HT1080 (cell line): ENCODE data around the gene KIT. TPM values are rescaled to one million over a fixed set of nuclear protein-coding genes. Genes with fewer than 3 reads are reported as not detected.
"Not testable (repeated sequence)": the region's sequence is repeated elsewhere in the genome, so short reads cannot be mapped to it uniquely, and the experiment has no call there.

ENCODE experiments used
- DNase-seq: peaks from one replicate; pipeline ENCODE4 v3.0.0-alpha.2; 2015; ENCODE audit warnings: low read depth
- polyA plus RNA-seq, 2 experiments: library from polyadenylated mRNA; depleted of rRNA; stranded (reverse); fragments of >200 nt; gene quantifications; 2 replicates each; pipeline ENCODE4 v1.2.3, GENCODE V29; 2015
- total RNA-seq: library from RNA; depleted of rRNA; stranded (reverse); fragments of >200 nt; shearing (Covaris generic); gene quantifications from 2 replicates; pipeline ENCODE4 v1.2.3, GENCODE V29; 2014; rRNA removed

Gene KIT
- total RNA-seq, result under 0.01 and 0.21 TPM in 2 replicates
- 0.78 and 1.4 TPM in 2 replicates for polyA plus RNA-seq (2015; cell fraction: cytosol; rRNA removed)
- polyA plus RNA-seq (2015; cell fraction: nucleus; rRNA removed), result 3.3 and 3.9 TPM in 2 replicates

DNA sequence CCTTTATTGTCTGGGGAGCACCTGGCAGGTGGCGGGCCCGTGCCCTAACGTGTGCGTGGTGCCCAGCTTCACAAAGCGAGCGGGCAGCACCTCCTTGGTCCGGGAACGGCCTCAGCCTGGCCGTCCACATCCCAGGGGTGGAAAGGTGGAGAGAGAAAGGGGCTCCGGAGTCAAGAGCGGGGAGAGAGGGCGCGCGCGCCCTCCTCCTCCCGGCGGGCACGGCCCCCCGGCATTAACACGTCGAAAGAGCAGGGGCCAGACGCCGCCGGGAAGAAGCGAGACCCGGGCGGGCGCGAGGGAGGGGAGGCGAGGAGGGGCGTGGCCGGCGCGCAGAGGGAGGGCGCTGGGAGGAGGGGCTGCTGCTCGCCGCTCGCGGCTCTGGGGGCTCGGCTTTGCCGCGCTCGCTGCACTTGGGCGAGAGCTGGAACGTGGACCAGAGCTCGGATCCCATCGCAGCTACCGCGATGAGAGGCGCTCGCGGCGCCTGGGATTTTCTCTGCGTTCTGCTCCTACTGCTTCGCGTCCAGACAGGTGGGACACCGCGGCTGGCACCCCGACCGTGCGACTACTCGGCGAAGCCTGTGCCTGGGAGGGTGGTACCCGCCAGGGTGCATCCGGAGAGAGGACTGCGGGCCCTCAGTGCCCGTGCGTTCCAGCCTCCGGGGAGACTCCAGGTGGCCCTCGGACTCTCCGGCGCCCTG lies at the start of gene KIT:
Gene KIT (plus strand): TSS at position 407 of the 701 bp plus-strand sequence. CDS start 58 bp downstream, at position 465.
- DNase-seq, result no peak

DNA sequence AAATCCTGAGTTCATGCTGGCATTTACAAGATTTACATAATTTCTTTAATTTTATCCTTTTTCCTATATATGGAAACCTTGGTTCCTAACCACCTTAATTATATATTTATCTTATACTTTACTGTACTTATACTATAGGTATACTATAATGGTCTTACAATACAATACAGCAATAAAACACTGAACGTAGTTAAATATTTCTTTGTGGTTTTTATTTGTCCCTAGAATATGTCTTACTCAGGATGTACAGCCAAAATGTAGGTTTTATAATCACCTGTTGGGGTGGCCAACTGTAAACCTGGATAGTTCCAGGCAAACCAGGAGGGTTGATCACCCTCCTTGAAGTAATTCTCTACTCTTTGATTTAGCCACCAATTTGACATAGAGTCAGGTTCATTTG lies 48.4 kb upstream of the KIT start:
- DNase-seq, result no peak

DNA sequence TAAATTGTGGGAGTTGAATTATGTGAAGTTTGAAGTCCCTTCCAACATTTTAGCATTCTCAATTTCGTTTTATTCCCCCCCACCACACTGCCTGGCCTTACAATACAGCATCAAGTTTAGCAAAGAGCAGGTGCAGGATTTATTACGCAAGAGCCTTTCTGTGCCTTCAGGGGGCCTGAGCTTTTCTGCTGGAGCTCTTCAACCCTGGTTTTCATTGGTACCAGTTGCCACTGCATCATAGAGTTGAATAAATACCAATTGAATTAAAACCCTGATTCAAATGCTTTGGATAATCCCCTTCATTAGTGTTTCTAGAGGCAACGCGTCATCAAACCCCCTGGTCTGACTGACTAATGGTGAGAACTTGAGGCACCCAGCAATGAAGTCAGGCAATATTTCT lies 43.6 kb upstream of the KIT start:
- DNase-seq, result no peak

DNA sequence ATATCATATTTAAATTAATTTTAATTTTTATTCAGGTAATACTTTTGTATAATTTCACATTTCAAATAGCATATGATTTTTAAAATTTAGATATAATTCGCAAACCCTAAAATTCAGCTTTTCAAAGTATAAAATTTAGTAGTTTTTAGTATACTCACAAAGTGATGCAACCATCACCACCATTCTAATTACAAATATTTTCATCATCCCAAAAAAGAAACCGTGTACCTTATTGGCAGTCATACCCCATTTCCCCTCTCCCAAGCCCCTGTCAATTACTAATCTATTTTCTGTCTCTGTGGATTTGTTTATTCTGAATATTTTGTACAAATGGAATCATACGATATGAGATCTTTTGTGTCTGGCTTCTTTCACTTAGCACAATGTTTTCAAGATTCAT lies 37.0 kb upstream of the KIT start:
- no peak for DNase-seq

DNA sequence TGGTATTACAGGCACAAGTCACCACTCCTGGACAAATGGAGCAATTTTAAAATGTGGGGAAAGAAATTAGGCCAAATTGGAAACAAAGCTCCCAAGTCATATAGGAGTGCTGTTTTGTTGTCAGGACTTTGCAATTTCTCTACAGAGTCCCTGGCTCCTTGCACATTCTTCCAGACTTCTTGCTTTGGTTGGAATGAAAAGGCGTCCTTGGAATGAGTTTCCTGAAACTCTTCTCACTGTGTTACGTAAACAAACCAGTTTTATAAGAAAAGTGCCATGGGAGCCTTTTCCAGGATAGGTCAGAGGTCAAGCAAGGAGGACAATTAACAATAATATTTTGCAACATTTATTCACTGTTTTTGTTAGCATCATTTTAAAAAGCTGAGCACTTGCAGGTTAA lies 32.4 kb upstream of the KIT start:
- DNase-seq, result no peak

DNA sequence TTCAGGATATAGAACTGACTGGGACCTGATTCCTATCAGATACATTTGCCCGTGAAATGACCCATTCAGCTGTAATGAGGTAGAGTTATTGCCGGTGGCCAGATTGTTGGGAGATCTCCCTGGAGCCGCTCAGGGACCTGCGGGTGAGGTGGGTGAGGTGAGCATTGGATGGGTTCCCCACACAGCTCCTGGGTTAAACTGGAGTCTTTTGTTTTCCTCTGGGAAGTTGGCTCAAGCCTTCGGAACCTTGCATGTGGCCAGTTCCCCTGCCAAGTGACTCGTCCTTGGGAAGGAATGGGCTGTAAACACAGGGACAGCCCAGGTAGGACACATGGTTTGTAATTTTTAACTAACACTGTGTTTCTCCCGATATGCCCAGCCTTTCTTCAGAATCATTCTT lies 31.6 kb upstream of the KIT start:
- no peak for DNase-seq

DNA sequence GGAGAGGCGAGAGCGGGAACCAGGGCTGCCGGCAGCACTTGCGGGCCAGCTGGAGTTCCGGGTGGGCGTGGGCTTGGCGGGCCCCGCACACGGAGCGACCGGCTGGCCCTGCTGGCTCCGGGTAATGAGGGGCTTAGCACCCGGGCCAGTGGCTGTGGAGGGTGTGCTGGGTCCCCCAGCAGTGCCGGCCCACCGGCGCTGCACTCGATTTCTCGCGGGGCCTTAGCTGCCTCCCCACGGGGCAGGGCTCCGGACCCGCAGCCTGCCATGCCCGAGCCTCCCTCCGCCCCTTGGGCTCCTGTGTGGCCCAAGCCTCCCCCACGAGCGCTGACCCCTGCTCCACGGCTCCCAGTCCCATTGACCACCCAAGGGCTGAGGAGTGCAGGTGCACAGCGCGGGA lies 25.2 kb upstream of the KIT start:
- DNase-seq, result no peak

DNA sequence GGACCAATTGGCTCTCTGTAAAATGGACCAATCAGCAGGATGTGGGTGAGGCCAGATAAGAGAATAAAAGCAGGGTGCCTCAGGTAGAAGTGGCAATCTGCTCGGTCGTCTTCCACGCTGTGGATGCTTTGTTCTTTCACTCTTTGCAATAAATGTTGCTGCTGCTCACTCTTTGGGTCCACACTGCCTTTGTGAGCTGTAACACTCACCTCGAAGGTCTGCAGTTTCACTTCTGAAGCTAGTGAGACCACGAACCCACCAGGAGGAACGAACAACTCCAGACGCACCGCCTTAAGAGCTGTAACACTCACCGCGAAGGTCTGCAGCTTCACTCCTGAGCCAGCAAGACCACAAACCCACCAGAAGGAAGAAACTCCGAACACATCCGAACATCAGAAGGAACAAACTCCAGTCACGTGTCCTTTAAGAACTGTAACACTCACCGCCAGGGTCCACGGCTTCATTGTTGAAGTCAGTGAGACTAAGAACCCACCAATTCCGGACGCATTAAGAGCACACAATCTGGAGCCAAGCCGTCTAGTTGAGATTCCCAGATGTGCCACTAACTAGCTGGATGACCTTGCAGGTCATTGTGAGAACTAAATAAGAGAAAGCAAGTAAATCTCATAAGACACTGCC lies 24.5 kb upstream of the KIT start:
- not testable (repeated sequence) for DNase-seq

DNA sequence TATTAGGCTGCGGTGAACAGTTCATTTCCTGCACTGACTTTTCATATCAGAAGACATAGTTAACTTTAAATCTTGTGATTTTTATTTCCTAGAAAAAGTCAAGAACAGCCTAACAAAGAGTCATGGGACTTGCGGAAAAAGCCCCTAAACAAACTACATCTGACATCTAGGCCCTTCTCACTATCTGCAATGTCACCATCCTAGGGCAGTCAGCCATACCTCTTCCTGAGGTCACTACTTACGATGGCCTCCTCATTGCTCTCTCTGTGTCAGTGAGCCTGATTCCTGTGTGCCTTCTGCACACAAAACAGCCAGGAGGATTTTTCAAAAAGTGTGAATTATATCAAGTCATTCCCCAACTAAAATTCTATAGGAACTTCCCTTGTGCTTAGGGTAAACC lies 22.4 kb upstream of the KIT start:
- DNase-seq, result no peak

DNA sequence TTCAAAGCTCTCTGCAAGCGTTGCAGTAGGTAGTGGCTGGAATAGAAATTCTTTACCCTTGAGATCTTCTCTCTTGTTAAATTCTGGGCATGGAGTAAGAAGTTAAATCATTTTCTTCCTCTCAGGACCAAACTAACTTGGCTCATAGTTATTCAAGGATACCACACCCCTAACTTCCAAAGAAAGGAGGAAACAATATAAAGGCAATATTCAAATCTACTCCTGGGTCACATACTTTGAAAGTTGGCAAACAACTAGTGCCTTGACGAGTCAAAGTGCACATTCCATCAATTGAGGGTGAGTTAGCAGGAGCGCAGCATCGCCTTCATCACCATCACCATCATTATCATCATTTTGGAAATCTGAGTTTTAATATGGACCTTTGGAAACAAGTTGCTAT lies 20.4 kb upstream of the KIT start:
- no peak for DNase-seq

DNA sequence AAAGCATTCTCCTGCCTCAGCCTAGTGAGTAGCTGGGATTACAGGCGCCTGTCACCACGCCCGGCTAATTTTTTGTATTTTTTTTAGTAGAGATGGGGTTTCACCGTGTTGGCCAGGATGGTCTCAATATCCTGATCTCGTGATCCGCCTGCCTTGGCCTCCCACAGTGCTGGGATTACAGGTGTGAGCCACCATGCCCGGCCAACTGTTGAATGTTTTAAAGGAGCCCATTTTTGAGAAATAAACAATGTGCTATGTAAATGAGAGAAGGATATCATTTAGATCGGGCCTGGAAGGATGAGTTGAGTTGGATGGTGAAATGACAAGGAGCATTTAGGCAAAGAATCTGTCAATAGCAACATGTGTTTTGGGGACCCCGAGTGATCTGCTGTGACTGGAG lies 16.7 kb upstream of the KIT start:
- not testable (repeated sequence) for DNase-seq

DNA sequence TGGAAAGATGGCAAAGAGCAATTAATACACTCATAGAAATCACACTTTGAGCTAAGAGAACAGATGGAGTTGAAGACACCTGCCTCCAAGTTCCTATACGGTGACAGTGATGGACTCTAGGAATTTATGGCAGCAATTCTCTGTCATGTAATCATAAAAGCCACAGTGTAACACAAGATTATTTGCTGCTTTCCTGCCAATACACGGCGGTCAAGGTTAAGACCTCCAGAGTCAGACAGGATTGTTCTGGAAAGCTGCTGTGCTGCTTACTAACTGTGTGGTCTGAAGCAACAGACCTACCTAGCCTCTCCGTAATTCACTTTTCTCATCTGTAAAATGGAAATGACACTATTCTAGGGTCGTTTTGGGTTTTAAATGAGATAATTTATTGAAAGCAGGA lies 14.6 kb upstream of the KIT start:
- DNase-seq, result no peak

DNA sequence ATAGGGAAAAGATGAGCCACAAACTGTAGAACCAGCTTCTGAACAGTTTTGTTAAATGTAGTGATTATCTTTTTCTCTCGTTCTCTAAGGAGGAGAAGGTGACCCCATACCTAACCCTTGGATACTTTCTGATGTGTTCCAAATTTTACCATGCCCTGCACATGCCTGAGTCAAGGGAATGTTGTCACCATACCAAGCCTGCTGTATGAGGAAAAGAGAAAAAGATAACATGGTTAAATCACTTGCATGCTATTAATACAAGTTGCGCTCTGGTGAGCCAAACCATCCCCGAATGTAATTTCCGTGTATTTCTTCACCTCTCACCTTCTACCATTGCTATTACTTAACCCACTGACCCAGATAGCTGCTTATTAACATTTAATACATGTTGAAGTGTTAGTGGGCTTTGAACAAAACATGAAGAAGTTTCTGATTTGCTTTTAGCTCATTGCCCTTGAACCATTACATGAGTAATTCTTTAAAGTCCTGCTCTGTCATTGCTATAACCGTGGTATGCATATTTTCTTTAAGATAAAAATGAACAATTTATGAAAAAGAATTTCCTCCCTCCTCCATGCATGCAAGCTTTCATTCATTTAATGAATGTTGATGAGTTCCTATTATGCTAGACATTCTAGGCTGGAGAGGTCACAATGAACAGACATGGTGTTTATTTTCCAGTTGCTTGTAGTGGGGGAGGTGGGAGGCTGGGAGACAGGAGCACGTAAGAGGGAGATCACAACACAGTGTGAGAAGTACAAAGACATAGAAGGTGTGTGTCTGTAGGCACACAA lies 13.6 kb upstream of the KIT start:
- no peak for DNase-seq

DNA sequence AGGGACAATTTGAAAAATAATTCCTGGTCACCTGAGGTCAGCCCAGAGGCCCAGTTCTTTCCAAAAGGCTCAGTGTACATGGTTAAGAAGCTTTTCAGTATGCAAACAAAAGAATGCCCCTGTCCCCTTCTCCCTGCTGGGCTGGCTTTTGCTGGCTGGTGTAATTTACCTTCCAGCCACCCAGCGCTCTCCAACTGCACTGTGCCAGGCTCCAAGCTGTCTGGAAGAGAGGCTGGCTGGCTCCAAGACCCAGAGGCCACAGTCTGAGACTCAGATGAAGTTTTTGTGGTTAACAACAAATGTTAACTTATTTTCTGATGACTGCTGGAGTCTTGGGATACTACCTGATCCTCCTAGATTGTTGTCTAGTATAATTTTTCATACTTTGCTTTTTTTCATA lies 11.9 kb upstream of the KIT start:
- no peak for DNase-seq

DNA sequence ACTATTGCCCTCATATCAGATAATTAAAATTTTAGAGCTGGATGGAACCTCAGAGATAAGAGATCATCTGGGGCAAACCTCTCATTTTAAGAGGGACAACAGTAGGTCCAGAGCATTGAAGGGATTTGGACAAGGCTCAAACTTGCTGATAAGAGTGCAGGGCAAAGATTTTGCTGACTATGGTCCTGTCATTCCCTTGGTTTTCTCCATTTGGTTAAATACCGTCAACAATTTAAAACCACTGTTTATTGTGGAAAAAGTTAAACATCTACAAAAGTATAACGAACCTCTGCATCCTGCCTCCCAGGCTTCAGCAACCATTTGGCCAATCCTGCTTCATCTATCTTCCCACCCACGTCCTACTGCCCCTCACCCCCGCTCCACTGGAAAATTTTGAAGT lies 10.7 kb upstream of the KIT start:
- DNase-seq, result no peak

DNA sequence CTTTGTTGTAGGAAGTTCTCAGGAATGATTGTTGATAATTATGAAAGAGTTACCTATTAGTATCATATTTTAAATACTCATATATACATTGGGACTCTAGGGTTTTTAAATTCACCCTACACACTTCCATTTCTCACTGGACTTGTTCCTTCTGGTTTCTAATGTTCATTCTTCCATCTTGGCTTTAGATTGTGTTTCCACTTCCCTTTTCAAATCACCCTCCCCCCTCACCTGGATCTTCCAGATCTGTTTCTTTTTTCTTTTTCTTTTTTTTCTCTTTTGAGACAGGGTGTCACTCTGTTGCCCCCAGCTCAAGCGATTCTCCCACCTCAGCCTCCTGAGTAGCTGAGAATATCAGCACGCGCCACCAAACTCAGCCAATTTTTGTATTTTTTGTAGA lies 6.7 kb upstream of the KIT start:
- DNase-seq, result no peak

DNA sequence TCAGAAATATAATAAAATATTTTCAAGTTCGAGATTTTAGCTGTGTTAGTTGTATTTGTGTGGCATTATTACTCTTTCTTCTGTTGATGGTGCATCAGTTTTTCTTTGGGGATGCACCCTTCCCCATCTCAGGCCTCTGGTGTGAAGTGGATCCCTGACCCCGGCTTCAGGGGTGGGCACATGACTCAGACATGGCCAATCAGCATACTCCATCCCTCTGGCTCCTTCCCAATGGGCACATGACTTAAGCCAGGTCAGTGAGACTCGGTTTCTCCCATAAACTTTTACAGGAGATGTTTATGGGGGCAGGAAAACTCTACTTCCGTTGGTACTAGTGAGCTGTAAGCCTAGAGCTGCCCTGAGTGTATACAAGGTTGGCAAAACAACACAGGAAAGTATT lies 3.0 kb upstream of the KIT start:
- DNase-seq, result no peak

DNA sequence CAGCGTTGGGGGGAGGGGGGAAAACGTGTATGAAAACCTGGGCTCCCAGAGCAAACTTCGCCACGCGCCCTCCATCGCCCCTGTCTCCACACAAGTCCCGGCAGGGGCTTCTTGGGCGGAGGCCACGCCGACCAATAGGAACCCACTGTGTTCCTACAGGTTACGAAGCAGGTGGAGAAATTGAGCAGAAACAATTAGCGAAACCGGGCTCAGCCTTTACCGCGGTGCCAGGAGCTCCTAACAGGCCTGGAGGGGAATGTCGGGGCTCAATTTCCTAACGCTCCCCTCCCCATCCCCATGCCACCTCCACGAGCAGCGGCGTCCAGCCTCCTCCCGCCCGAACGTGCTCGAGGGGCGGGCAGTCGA lies 589 bp upstream of the KIT start:
- DNase-seq, result no peak

DNA sequence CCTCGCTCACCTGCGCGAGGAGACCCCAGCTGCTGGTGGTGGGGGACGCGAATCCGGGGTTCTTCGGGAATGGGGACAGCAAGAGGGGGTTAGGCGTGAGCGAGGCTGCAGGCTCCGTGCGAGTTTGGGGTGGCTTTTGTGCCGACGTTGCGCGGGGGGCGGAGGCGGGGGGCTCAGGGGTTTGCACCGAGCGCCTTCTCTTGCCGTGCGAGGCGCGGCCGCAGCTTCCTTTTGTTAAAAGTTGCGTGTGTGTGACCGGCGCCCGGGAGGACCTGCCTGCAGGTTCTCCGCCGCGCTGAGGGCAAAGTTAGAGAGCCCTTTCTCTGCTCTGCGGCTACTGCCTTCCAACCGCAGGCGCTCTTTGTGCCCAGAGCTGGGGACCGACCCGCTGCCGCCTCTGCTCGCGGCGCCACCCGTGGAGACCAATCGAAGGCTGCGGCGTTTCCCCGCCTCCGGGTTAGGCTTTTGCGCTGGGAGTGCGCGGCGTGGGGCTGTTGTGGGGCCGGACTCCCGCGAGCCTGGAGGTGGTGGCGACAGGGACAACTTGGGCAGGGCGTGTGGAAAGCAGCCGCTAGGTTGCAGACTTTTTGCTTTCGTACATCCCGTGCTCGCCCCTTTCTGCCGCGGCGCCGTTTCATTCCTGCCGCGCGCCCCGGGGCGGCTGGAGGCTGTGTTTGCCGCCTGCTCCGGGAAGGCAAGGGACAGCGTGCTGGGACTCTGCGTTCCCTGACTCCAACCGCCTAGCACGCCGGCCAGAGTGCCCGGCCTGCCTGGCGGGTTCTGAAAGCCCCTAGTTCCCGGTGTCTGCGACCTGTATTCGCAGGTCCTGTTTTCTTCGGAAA lies 716 bp downstream of the KIT start:
- DNase-seq, result peak; percentile 60

DNA sequence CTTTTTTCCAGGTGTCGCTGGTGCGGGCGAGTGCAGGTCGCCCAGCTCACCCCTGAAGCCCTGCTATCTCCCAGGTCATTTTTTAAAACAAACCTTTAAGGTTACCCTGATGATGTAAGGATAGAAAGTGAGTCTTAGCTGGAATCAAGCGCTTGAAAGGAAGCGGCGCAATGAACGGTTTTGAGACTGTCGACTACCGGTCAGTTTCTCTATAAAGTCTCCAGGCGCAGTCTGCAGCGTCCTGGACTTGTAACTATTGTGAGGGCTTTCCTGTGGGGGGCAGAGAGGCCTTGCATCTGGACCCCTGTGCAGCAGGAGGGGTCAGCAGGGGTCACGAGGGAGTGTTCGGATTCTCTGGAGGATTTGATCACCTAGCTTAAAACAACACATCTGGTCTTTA lies 1.6 kb downstream of the KIT start:
- peak; percentile 5 for DNase-seq

DNA sequence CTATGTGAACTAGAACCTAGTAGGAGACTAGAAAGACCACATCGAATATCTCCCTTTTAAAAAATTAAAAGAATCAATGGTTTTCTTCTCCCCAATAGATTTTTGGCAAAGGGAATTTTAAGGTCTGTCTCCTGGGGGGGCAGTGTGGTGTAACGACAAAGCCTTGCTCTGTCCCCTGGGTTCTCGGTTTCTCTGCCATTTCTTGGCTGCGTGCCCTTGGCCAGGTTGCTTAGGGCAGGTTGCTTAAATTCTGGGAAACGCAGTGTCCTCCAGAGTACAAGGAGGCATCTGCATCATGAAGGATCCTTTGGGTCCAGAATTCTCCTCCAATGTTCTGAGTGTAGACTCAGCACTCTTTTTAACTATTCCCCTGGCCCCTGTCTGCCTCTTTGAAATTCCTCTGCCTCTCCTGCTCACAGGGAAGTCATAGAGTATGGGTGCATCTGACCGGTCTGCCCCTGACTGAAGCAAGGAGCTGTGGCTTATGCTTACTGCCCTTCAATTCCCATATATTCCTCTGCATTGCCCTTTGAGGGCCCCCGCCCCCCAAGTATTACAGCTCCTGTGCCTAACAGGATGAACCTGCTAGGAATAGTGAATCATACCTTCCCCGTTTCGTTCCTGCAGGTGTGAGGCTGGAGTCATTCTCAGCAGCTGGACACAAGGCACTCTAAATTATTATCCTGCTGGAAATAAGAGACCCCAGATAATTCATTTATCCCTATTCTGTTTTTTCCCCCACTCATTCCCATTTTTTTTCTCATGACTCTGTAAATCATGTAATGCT lies 2.2 kb downstream of the KIT start:
- DNase-seq, result no peak
